Central memory CD8-positive, alpha-beta T cell (primary cell): ENCODE data around the gene SOWAHB.

Source experiments
- ATAC-seq: fragments of 150-1000 bp; cut with Tn5 transposase; replicated peaks from 2 replicates; pipeline ENCODE4 v1.10.0; 2022; ENCODE audit warnings: mild to moderate bottlenecking, moderate FRiP score, moderate number of reproducible peaks; ENCODE audit not compliant: poor library complexity, severe bottlenecking; ENCODE audit errors: extremely low read depth
- DNase-seq, 2 donors: peaks; one replicate each; pipeline ENCODE4 v3.0.0; 2021; ENCODE audit warnings: low spot score in 2 of 2
- H3K27ac Mint-ChIP-seq: one replicate; pipeline ENCODE4 v1.8.0; 2022; ENCODE audit warnings: low read depth, mild to moderate bottlenecking, moderate library complexity, mixed read lengths
- H3K27me3 Mint-ChIP-seq: one replicate; pipeline ENCODE4 v1.8.0; 2022; ENCODE audit warnings: mixed read lengths
- H3K36me3 Mint-ChIP-seq: one replicate; pipeline ENCODE4 v1.8.0; 2022; ENCODE audit warnings: mild to moderate bottlenecking, moderate library complexity, mixed read lengths; ENCODE audit not compliant: insufficient read depth
- H3K4me1 Mint-ChIP-seq: one replicate; pipeline ENCODE4 v1.8.0; 2022; ENCODE audit warnings: mixed read lengths
- H3K4me3 Mint-ChIP-seq: one replicate; pipeline ENCODE4 v1.8.0; 2022; ENCODE audit warnings: mild to moderate bottlenecking, moderate library complexity, mixed read lengths
- H3K9me3 Mint-ChIP-seq: one replicate; pipeline ENCODE4 v1.8.0; 2022; ENCODE audit warnings: mixed read lengths

Gene SOWAHB, protein sequence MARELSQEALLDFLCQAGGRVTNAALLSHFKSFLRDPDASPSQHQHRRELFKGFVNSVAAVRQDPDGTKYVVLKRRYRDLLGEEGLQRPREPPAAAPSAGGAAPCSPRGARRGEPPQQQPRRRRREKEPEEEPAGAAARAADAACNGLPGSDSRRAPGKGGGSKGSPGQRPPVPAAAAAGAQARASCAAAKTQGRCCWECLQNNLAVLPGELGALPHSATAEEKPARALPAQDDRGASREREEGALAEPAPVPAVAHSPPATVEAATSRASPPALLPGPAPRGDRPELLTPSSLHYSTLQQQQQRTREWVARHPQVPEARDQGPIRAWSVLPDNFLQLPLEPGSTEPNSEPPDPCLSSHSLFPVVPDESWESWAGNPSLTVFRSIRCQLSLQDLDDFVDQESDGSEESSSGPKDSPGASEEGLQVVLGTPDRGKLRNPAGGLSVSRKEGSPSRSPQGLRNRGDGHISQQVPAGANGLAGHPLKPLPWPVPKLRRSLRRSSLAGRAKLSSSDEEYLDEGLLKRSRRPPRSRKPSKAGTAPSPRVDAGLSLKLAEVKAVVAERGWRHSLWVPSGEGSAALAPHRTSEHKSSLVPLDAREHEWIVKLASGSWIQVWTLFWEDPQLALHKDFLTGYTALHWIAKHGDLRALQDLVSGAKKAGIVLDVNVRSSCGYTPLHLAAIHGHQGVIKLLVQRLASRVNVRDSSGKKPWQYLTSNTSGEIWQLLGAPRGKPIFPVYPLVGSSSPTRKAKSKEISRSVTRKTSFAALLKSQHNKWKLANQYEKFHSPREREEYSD

DNA sequence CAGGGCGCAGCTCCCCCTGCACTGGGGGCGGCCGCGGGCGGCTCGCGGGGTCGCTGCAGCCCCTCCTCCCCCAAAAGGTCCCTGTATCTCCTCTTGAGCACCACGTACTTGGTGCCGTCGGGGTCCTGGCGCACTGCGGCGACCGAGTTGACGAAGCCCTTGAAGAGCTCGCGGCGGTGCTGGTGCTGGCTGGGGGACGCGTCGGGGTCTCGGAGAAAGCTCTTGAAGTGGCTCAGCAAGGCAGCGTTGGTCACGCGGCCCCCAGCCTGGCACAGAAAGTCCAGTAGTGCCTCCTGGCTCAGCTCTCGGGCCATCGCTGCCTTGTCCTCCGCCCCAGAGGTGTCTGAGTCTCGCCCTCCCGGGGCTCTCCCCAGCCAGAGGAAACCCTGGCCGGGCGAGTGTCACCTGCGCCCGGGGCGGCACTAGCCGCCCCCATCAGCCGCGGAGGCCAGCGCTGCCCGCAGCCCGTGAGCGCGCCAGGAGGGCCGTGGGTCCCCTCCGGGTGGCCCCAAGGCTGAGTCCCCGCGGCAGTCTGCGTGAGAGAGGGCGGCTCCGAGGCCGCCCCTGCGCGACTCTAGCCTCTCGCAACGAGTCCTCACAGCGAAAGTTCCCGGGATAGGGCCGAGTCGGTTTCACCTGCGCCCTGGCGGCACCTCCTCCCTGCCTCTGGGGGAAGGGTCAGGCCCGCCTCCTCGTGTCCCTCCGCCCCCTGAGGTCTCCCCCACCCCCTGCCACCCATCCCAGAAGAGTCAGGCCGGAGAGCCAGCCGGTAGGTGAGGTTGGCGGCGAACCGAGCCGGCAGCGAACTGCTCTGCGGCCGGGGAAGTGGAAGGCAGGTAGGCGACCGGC lies at the start of gene SOWAHB:
Gene SOWAHB (minus strand): TSS at position 609 of the 849 bp plus-strand sequence. CDS start 295 bp downstream, at position 314.
- Mint-ChIP-seq H3K9me3 (no peaks in the 10 kb centered on the region), H3K4me1 (peaks cover 13% of the 10 kb centered on the region), H3K27me3 (peaks cover 18% of the 10 kb centered on the region), H3K36me3 (no peaks in the 10 kb centered on the region), H3K4me3 (peak within 1 kb of the TSS; percentile 50), H3K27ac (no peak within 1 kb of the TSS)
- ATAC-seq, result peak; percentile 65
- DNase-seq, result no peak

DNA sequence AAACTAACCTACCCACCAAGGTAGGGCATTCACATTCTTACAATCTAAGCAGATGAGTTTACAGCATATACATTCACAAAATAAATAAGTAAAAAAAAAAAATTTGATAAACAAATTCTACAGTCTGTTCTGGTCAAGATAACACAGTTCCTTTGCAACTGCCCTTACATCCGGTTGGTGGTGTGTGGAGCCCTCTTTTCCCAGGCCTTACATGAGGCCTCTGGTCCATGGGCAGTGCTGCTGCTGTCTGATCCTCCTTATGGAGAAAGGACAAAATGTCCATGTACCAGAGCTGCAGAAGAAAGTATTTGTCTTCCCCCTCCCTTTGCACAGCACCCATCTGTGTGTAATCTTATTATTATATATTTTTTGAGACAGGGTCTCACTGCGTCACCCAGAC lies 49.4 kb upstream of the SOWAHB start:
- ATAC-seq, result no peak

DNA sequence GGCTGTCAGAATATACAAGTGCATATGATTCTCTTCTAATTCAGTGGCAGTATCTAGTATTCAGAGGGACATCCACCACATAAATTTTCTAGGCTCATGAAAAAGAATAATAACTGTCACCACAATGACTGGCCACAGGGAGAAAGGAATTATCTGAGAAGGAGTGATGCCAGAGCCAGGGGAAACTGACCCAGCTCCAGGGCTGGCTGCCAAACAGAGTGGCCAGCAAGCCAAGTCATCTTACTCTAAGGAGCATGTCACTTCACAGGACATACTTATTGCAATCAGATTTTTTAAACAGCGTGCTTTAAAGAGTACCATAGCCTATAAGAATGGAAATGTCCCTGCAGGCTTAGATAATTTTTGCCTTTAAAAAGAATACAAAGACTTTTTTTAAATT lies 45.8 kb upstream of the SOWAHB start:
- DNase-seq (no peak), ATAC-seq (no peak)
- H3K27ac Mint-ChIP-seq, result no peak overlapping the region
- peaks cover 5% of the 10 kb centered on the region for H3K9me3 Mint-ChIP-seq
- H3K4me3 Mint-ChIP-seq, result no peak overlapping the region
- H3K36me3 Mint-ChIP-seq, result peaks cover 3% of the 10 kb centered on the region
- peaks cover 8% of the 10 kb centered on the region for H3K4me1 Mint-ChIP-seq
- no peaks in the 10 kb centered on the region for H3K27me3 Mint-ChIP-seq

More for the DNA sequence above, 49.4 kb upstream of the SOWAHB start:
- H3K9me3 Mint-ChIP-seq, result no peaks in the 10 kb centered on the region
- peaks cover 23% of the 10 kb centered on the region for H3K4me1 Mint-ChIP-seq
- peaks cover 12% of the 10 kb centered on the region for H3K36me3 Mint-ChIP-seq
- H3K27me3 Mint-ChIP-seq, result no peaks in the 10 kb centered on the region
- no peak for DNase-seq
- H3K4me3 Mint-ChIP-seq, result no peak overlapping the region
- H3K27ac Mint-ChIP-seq, result peak overlapping the region; percentile 49

- no peaks in the 10 kb centered on the region for H3K36me3 Mint-ChIP-seq
- no peak for ATAC-seq
- no peak overlapping the region for H3K4me3 Mint-ChIP-seq
- peaks cover 7% of the 10 kb centered on the region for H3K9me3 Mint-ChIP-seq
- peaks cover 4% of the 10 kb centered on the region for H3K27me3 Mint-ChIP-seq
- no peak for DNase-seq
- H3K4me1 Mint-ChIP-seq, result peaks cover 2% of the 10 kb centered on the region
- no peak overlapping the region for H3K27ac Mint-ChIP-seq
These were observed 45.2 kb upstream of the SOWAHB start for GRCh38 chr4:76943129-76943620.

DNA sequence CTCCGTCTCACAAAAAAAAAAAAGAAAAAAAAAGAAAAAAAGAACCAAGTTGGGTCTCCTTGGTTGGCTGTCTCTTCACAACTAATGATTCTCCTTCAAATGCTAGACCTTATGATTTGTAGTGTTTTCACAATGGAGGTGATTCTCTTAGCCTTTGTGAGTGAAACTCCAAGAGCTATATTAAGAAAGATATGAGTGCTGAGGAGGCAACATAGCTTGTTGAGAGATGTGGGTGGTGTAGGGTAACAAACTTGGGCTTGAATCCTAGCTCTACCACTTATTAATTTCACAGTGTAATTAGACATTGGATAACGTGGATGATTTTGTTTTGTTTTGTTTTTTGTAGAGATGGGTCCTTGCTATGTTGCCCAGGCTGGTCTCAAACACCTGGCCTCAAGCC lies 41.2 kb upstream of the SOWAHB start:
- H3K4me3 Mint-ChIP-seq, result no peak overlapping the region
- H3K27ac Mint-ChIP-seq, result no peak overlapping the region
- no peaks in the 10 kb centered on the region for H3K36me3 Mint-ChIP-seq
- ATAC-seq (no peak), DNase-seq (no peak)
- peaks cover 9% of the 10 kb centered on the region for H3K9me3 Mint-ChIP-seq
- peaks cover 8% of the 10 kb centered on the region for H3K27me3 Mint-ChIP-seq
- H3K4me1 Mint-ChIP-seq, result no peaks in the 10 kb centered on the region

- ATAC-seq (no peak), DNase-seq (no peak)
- no peak overlapping the region for H3K27ac Mint-ChIP-seq
- no peaks in the 10 kb centered on the region for H3K9me3 Mint-ChIP-seq
- peaks cover 12% of the 10 kb centered on the region for H3K27me3 Mint-ChIP-seq
- no peaks in the 10 kb centered on the region for H3K36me3 Mint-ChIP-seq
- H3K4me1 Mint-ChIP-seq, result no peaks in the 10 kb centered on the region
- H3K4me3 Mint-ChIP-seq, result no peak overlapping the region
These were observed 33.8 kb upstream of the SOWAHB start for GRCh38 chr4:76931576-76932276.

GRCh38 chr4:76931087-76931486 lies 33.1 kb upstream of the SOWAHB start:
- Mint-ChIP-seq H3K27me3 (peaks cover 12% of the 10 kb centered on the region), H3K4me1 (no peaks in the 10 kb centered on the region), H3K9me3 (no peaks in the 10 kb centered on the region), H3K4me3 (no peak overlapping the region), H3K27ac (no peak overlapping the region), H3K36me3 (no peaks in the 10 kb centered on the region)
- ATAC-seq (no peak), DNase-seq (no peak)

- ATAC-seq (no peak), DNase-seq (no peak)
- no peak overlapping the region for H3K27ac Mint-ChIP-seq
- H3K4me1 Mint-ChIP-seq, result no peaks in the 10 kb centered on the region
- H3K4me3 Mint-ChIP-seq, result no peak overlapping the region
- H3K36me3 Mint-ChIP-seq, result no peaks in the 10 kb centered on the region
- peaks cover 12% of the 10 kb centered on the region for H3K27me3 Mint-ChIP-seq
- H3K9me3 Mint-ChIP-seq, result no peaks in the 10 kb centered on the region
These were observed 32.7 kb upstream of the SOWAHB start for GRCh38 chr4:76930685-76931084.

GRCh38 chr4:76926841-76927240 lies 28.9 kb upstream of the SOWAHB start:
- H3K4me3 Mint-ChIP-seq, result no peak overlapping the region
- DNase-seq, result no peak
- no peaks in the 10 kb centered on the region for H3K9me3 Mint-ChIP-seq
- no peaks in the 10 kb centered on the region for H3K4me1 Mint-ChIP-seq
- no peak for ATAC-seq
- peaks cover 9% of the 10 kb centered on the region for H3K27me3 Mint-ChIP-seq
- H3K27ac Mint-ChIP-seq, result no peak overlapping the region
- H3K36me3 Mint-ChIP-seq, result no peaks in the 10 kb centered on the region

GRCh38 chr4:76923619-76924357 lies 25.8 kb upstream of the SOWAHB start:
- H3K27ac Mint-ChIP-seq, result no peak overlapping the region
- no peak overlapping the region for H3K4me3 Mint-ChIP-seq
- ATAC-seq (no peak), DNase-seq (no peak)
- H3K4me1 Mint-ChIP-seq, result no peaks in the 10 kb centered on the region
- H3K36me3 Mint-ChIP-seq, result no peaks in the 10 kb centered on the region
- no peaks in the 10 kb centered on the region for H3K9me3 Mint-ChIP-seq
- no peaks in the 10 kb centered on the region for H3K27me3 Mint-ChIP-seq

GRCh38 chr4:76920715-76921114 lies 22.8 kb upstream of the SOWAHB start:
- H3K27me3 Mint-ChIP-seq, result no peaks in the 10 kb centered on the region
- ATAC-seq, result no peak
- no peaks in the 10 kb centered on the region for H3K36me3 Mint-ChIP-seq
- H3K4me1 Mint-ChIP-seq, result no peaks in the 10 kb centered on the region
- no peak for DNase-seq
- no peak overlapping the region for H3K4me3 Mint-ChIP-seq
- H3K27ac Mint-ChIP-seq, result no peak overlapping the region
- no peaks in the 10 kb centered on the region for H3K9me3 Mint-ChIP-seq
